CD4-positive, alpha-beta T cell (primary cell): ENCODE data around the gene ANKDD1B. TPM values are rescaled to one million over a fixed set of nuclear protein-coding genes. Genes with fewer than 3 reads are reported as not detected.

Source experiments
- ATAC-seq: fragments of 200-7000 bp; cut with Tn5 transposase; one replicate; pipeline ENCODE4 v1.10.0; 2022; ENCODE audit warnings: mild to moderate bottlenecking; ENCODE audit not compliant: poor library complexity
- CTCF ChIA-PET: fragments of 350-600 bp; sonication (Branson Sonifier 250); formaldehyde crosslinking; loops from one replicate; lab custom pipeline; 2021; ENCODE audit warnings: antibody characterized with exemption, inconsistent platforms; lab: Charles Lee
- POLR2A ChIA-PET: fragments of 350-600 bp; sonication (Branson Sonifier 250); formaldehyde crosslinking; loops from one replicate; lab custom pipeline; 2021; ENCODE audit warnings: antibody characterized with exemption, inconsistent platforms; lab: Charles Lee
- DNase-seq, 14 experiments: peaks; one replicate each; pipeline ENCODE4 v3.0.0-alpha.2; 2013 to 2020; ENCODE audit warnings: mixed read lengths in 2 of 14
- H3K27ac ChIP-seq, 2 donors: one replicate each; pipeline versions ENCODE4 v1.5.1 to v1.7.0; 2013; ENCODE audit warnings: low read length in 2 of 2, low read depth in 1 of 2, mild to moderate bottlenecking in 1 of 2
- H3K27me3 ChIP-seq, 2 experiments: 1 replicate in 1 of 2; 2 replicates in 1 of 2; pipeline versions ENCODE4 v1.6.1 to v1.7.0; 2013; ENCODE audit warnings: low read length in 2 of 2, control low read depth in 1 of 2, mild to moderate bottlenecking in 1 of 2, moderate library complexity in 1 of 2; ENCODE audit not compliant: insufficient read depth in 2 of 2, control insufficient read depth in 1 of 2
- H3K36me3 ChIP-seq: one replicate; pipeline ENCODE4 v1.6.1; 2013; ENCODE audit warnings: low read length, control low read depth; ENCODE audit not compliant: insufficient read depth
- H3K4me1 ChIP-seq: one replicate; pipeline ENCODE4 v1.6.1; 2013; ENCODE audit warnings: low read length, control low read depth; ENCODE audit not compliant: insufficient read depth
- H3K4me3 ChIP-seq: one replicate; pipeline ENCODE4 v1.5.1; 2013; ENCODE audit warnings: mild to moderate bottlenecking, low read length, moderate library complexity
- H3K9me3 ChIP-seq, 2 experiments: 1 replicate in 1 of 2; 2 replicates in 1 of 2; pipeline versions ENCODE4 v1.6.1 to v1.7.0; 2013; ENCODE audit warnings: low read length in 2 of 2, mild to moderate bottlenecking in 2 of 2, control low read depth in 1 of 2, moderate library complexity in 1 of 2; ENCODE audit not compliant: control insufficient read depth in 1 of 2, insufficient read depth in 1 of 2
- H3K27ac Mint-ChIP-seq: one replicate; pipeline ENCODE4 v1.8.0; 2020; ENCODE audit warnings: mixed read lengths
- H3K27me3 Mint-ChIP-seq: one replicate; pipeline ENCODE4 v1.8.0; 2021; ENCODE audit warnings: mixed read lengths
- H3K36me3 Mint-ChIP-seq: one replicate; pipeline ENCODE4 v1.8.0; 2021; ENCODE audit warnings: low read depth, mixed read lengths
- H3K4me1 Mint-ChIP-seq: one replicate; pipeline ENCODE4 v1.8.0; 2021; ENCODE audit warnings: low read depth, mixed read lengths
- H3K4me3 Mint-ChIP-seq: one replicate; pipeline ENCODE4 v1.8.0; 2020; ENCODE audit warnings: mild to moderate bottlenecking, mixed read lengths
- H3K9me3 Mint-ChIP-seq: one replicate; pipeline ENCODE4 v1.8.0; 2020; ENCODE audit warnings: mixed read lengths
- CTCF ChIP-seq: fragments of 200-600 bp; IDR thresholded peaks from one replicate; pipeline ENCODE4 v1.8.0; 2022; ENCODE audit warnings: antibody characterized with exemption, mild to moderate bottlenecking
- intact Hi-C, 2 experiments: fragments of 100-400 bp; cut with DNase I in 1 of 2; cut with micrococcal nuclease in 1 of 2; formaldehyde crosslinking; loops; one replicate each; pipeline versions ENCODE4 v1.15.1 to v1.9.0; 2023 to 2025; cut with DNase I, micrococcal nuclease
- total RNA-seq, 174 experiments: library from RNA in 2 of 174; stranded (reverse) in 2 of 174; gene quantifications; one replicate each; pipeline ENCODE4 v1.2.3 and lab custom pipeline; 2021 to 2026

ANKDD1B gene
- total RNA-seq, 2 experiments from 2014 or later: 0.30 TPM; not detected in 1

- POLR2A ChIA-PET: no interaction called here
- H3K36me3 Mint-ChIP-seq: no peaks in the 10 kb centered on the region
- H3K9me3 Mint-ChIP-seq: no peaks in the 10 kb centered on the region
- no peak for TF ChIP-seq CTCF
- peaks cover 0 to 4% of the 10 kb centered on the region in 2 experiments for H3K9me3 ChIP-seq
- no peak overlapping the region for H3K27ac Mint-ChIP-seq
- CTCF ChIA-PET: no interaction called here
- H3K4me3 Mint-ChIP-seq: no peak overlapping the region
- no peaks in the 10 kb centered on the region for H3K36me3 ChIP-seq
- peaks cover 0 to 2% of the 10 kb centered on the region in 2 experiments for H3K27me3 ChIP-seq
- no peak for DNase-seq
- no peaks in the 10 kb centered on the region for H3K4me1 Mint-ChIP-seq
- no peak for ATAC-seq
- no peak overlapping the region for H3K4me3 ChIP-seq
- H3K27me3 Mint-ChIP-seq: no peaks in the 10 kb centered on the region
- no peaks in the 10 kb centered on the region for H3K4me1 ChIP-seq
- intact Hi-C loops: no loop called here
- H3K27ac ChIP-seq: no peak overlapping the region
These were observed 19.6 kb downstream of the ANKDD1B start for GRCh38 chr5:75630875-75631274.

- H3K36me3 ChIP-seq: no peaks in the 10 kb centered on the region
- intact Hi-C loops: no loop called here
- CTCF ChIA-PET: no interaction called here
- ATAC-seq (no peak), DNase-seq (no peak)
- POLR2A ChIA-PET: no interaction called here
- H3K36me3 Mint-ChIP-seq: no peaks in the 10 kb centered on the region
- H3K9me3 ChIP-seq: peaks cover 0 to 4% of the 10 kb centered on the region in 2 experiments
- no peak overlapping the region for H3K4me3 Mint-ChIP-seq
- no peak overlapping the region for H3K27ac ChIP-seq
- no peaks in the 10 kb centered on the region for H3K9me3 Mint-ChIP-seq
- no peak overlapping the region for H3K27ac Mint-ChIP-seq
- H3K4me1 Mint-ChIP-seq: no peaks in the 10 kb centered on the region
- no peak for TF ChIP-seq CTCF
- H3K4me3 ChIP-seq: no peak overlapping the region
- no peaks in the 10 kb centered on the region for H3K27me3 Mint-ChIP-seq
- peaks cover 0 to 2% of the 10 kb centered on the region in 2 experiments for H3K27me3 ChIP-seq
- H3K4me1 ChIP-seq: no peaks in the 10 kb centered on the region
These were observed 21.1 kb downstream of the ANKDD1B start for GRCh38 chr5:75632321-75632720.

- CTCF ChIA-PET: no interaction called here
- no peak for DNase-seq
- Histone ChIP-seq H3K9me3 (peaks cover 0 to 3% of the 10 kb centered on the region in 2 experiments), H3K27me3 (peaks cover 0 to 2% of the 10 kb centered on the region in 2 experiments), H3K27ac (no peak overlapping the region), H3K4me1 (no peaks in the 10 kb centered on the region), H3K4me3 (no peak overlapping the region), H3K36me3 (no peaks in the 10 kb centered on the region)
- no peaks in the 10 kb centered on the region for H3K4me1 Mint-ChIP-seq
- no peak overlapping the region for H3K4me3 Mint-ChIP-seq
- intact Hi-C loops: no loop called here
- POLR2A ChIA-PET: no interaction called here
- H3K9me3 Mint-ChIP-seq: no peaks in the 10 kb centered on the region
- ATAC-seq: no peak
- no peak for TF ChIP-seq CTCF
- H3K27me3 Mint-ChIP-seq: no peaks in the 10 kb centered on the region
- H3K27ac Mint-ChIP-seq: no peak overlapping the region
- H3K36me3 Mint-ChIP-seq: no peaks in the 10 kb centered on the region
These were observed 26.7 kb downstream of the ANKDD1B start for GRCh38 chr5:75637949-75638348.
